HL-60 (cell line): ENCODE measurements around the gene DNAJC2.

Experiments
- CTCF ChIP-seq: IDR thresholded peaks from one replicate; pipeline ENCODE4 v1.5.1; 2011; ENCODE audit warnings: low read length, control low read depth, inconsistent platforms; ENCODE audit not compliant: insufficient read depth
- GABPA ChIP-seq: IDR thresholded peaks from 2 replicates; pipeline ENCODE4 v1.6.1; 2012; ENCODE audit warnings: low read depth
- POLR2AphosphoS5 ChIP-seq: IDR thresholded peaks from 2 replicates; pipeline ENCODE4 v1.6.1; 2012; ENCODE audit warnings: low read depth
- REST ChIP-seq: IDR thresholded peaks from 2 replicates; pipeline ENCODE4 v1.6.1; 2012; ENCODE audit warnings: low read depth; ENCODE audit not compliant: insufficient replicate concordance
- SPI1 ChIP-seq: IDR thresholded peaks from 2 replicates; pipeline ENCODE4 v1.6.1; 2012; ENCODE audit warnings: low read depth, mild to moderate bottlenecking, borderline replicate concordance

- TF ChIP-seq POLR2AphosphoS5 (no peak), CTCF (no peak), REST (no peak), GABPA (no peak), SPI1 (no peak)
Observed at GRCh38 chr7:103292122-103292521, 52.4 kb downstream of the DNAJC2 start.
